Loucy (cell line): Measurements from ENCODE around the gene TASP1.

ENCODE experiments used
- CTCF ChIP-seq: fragments of 200-600 bp; sonication (generic); conservative IDR thresholded peaks from 2 replicates; pipeline ENCODE4 v1.5.1; 2014; ENCODE audit warnings: mild to moderate bottlenecking, antibody characterized with exemption, low read length
- EZH2phosphoT487 ChIP-seq: fragments of 200-600 bp; IDR thresholded peaks from 2 replicates; pipeline ENCODE4 v1.6.1; 2018; ENCODE audit warnings: antibody characterized with exemption, mild to moderate bottlenecking, moderate library complexity, borderline replicate concordance

DNA sequence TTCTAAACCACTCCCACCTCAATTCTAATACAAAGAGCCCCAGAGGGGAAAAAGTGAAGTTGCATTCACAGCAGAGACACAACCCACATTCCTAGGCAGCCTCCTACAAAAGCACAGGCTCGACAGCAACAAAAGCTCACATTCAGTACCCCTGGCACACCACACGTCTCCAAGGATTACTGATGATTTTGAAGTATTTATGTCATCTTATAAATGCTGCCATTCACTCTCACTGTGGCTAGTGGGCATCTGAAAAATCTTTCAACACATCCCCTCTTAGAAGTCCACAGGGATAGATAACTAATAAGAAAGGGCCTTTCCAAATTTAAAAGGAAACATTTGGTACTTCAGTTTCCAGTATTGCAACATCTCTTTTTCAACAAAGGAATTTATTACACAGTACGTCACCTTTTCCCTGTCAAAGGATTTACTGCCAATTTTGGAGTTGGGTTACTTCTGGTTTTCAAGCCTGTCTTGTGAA is 146.7 kb downstream of the TASP1 start:
- no peak for TF ChIP-seq CTCF
- TF ChIP-seq EZH2phosphoT487 = no peak
